CD4-positive, CD25-positive, alpha-beta regulatory T cell (primary cell): ENCODE results near the gene PRKD3. TPM values are rescaled to one million over a fixed set of nuclear protein-coding genes. Genes with fewer than 3 reads are reported as not detected.

ENCODE experiments used
- polyA plus RNA-seq, 4 donors: library from polyadenylated mRNA; unstranded; fragments of 300-500 nt; fragmentation: Illumina TruSeq; gene quantifications; one replicate each; pipeline ENCODE4 v1.2.3, GENCODE V29; 2021
- total RNA-seq: library from RNA; stranded (reverse); gene quantifications from one replicate; pipeline ENCODE4 v1.2.3, GENCODE V29; 2022

PRKD3 gene
- total and polyA plus RNA-seq, 5 donors from 2014 or later, result 5.3 to 19.7 (median 15.9) TPM

Other genes with a start within 250 kb of the PRKD3 start
- 49.1 TPM for gene HEATR5B, start 240.5 kb downstream of the PRKD3 start, total RNA-seq
- gene HEATR5B, start 240.5 kb downstream of the PRKD3 start, polyA plus RNA-seq, result 10 to 100 TPM in 2 of 4 donors, 1 to 10 TPM in 2; 7.4 to 13.6 (median 9.8) TPM
- gene GPATCH11, start 240.3 kb downstream of the PRKD3 start, total RNA-seq, result 10.5 TPM
- gene GPATCH11, start 240.3 kb downstream of the PRKD3 start, polyA plus RNA-seq, result 10 to 100 TPM in 2 of 4 donors, 1 to 10 TPM in 2; 9.6 to 11.3 (median 10.2) TPM
- 40.9 TPM for gene EIF2AK2, start 167.9 kb downstream of the PRKD3 start, total RNA-seq
- 10 to 100 TPM; 20.5 to 23.4 (median 22.4) TPM for gene EIF2AK2, start 167.9 kb downstream of the PRKD3 start, polyA plus RNA-seq
- not detected for gene SULT6B1, start 136.2 kb downstream of the PRKD3 start, total RNA-seq
- gene SULT6B1, start 136.2 kb downstream of the PRKD3 start, polyA plus RNA-seq, result not detected
- gene CEBPZOS, start 128.3 kb downstream of the PRKD3 start, total RNA-seq, result 33.1 TPM
- 10 to 100 TPM; 24.8 to 37.7 (median 29.8) TPM for gene CEBPZOS, start 128.3 kb downstream of the PRKD3 start, polyA plus RNA-seq
- 64.2 TPM for gene CEBPZ, start 93.2 kb downstream of the PRKD3 start, total RNA-seq
- gene CEBPZ, start 93.2 kb downstream of the PRKD3 start, polyA plus RNA-seq, result 10 to 100 TPM; 25.1 to 39.1 (median 31.8) TPM
- gene NDUFAF7, start 93.2 kb downstream of the PRKD3 start, total RNA-seq, result 26.5 TPM
- gene NDUFAF7, start 93.2 kb downstream of the PRKD3 start, polyA plus RNA-seq, result 1 to 10 TPM; 5.4 to 9.3 (median 6.8) TPM
- not detected for gene QPCT, start 19.8 kb upstream of the PRKD3 start, total RNA-seq
- under 1 TPM in 2 of 4 donors, not detected in 2; 0.30 to 0.39 TPM for gene QPCT, start 19.8 kb upstream of the PRKD3 start, polyA plus RNA-seq